PC-9 (cell line): ENCODE data around the gene KRT12. TPM values are rescaled to one million over a fixed set of nuclear protein-coding genes. Genes with fewer than 3 reads are reported as not detected.

Experiments
- BruUV-seq: library from RNA; stranded (reverse); fragments of 400-500 nt; replicated peaks from 2 replicates; lab custom pipeline; 2021; lab: Mats Ljungman, UMichigan
- CTCF ChIA-PET: fragments of 300-600 bp; sonication (Branson Sonifier 250); formaldehyde crosslinking; loops from one replicate; lab custom pipeline; 2022; ENCODE audit warnings: antibody characterized with exemption; lab: Charles Lee
- POLR2A ChIA-PET: fragments of 300-600 bp; sonication (Branson Sonifier 250); formaldehyde crosslinking; loops from one replicate; lab custom pipeline; 2022; ENCODE audit warnings: antibody characterized with exemption; ENCODE audit not compliant: unreplicated experiment; lab: Charles Lee
- DNase-seq, 2 experiments: peaks; one replicate each; pipeline versions ENCODE4 v3.0.0 to v3.0.0-alpha.2; 2015 to 2022; ENCODE audit warnings: mixed read lengths in 1 of 2
- H2AFZ ChIP-seq: fragments of 200-600 bp; sonication (generic); 2 replicates; pipeline ENCODE4 v1.8.1; 2017; ENCODE audit warnings: antibody characterized with exemption
- H3F3A ChIP-seq: fragments of 200-600 bp; sonication (generic); 2 replicates; pipeline ENCODE4 v1.8.1; 2017; ENCODE audit warnings: antibody characterized with exemption, mild to moderate bottlenecking, low read depth; ENCODE audit not compliant: insufficient read depth
- H3K27ac ChIP-seq: fragments of 200-600 bp; sonication (generic); 2 replicates; pipeline ENCODE4 v1.6.1; 2016; ENCODE audit warnings: mixed run types
- H3K27me3 ChIP-seq: fragments of 200-600 bp; sonication (generic); 2 replicates; pipeline ENCODE4 v1.6.1; 2016; ENCODE audit warnings: low read depth, mixed run types; ENCODE audit not compliant: insufficient read depth
- H3K36me3 ChIP-seq: fragments of 200-600 bp; sonication (generic); 2 replicates; pipeline ENCODE4 v1.6.1; 2016; ENCODE audit warnings: low read depth, mixed run types
- H3K4me1 ChIP-seq: fragments of 200-600 bp; sonication (generic); replicated peaks from 2 replicates; pipeline ENCODE4 v1.6.1; 2016; ENCODE audit warnings: mixed run types; ENCODE audit not compliant: insufficient read depth
- H3K4me2 ChIP-seq: fragments of 200-600 bp; sonication (generic); 2 replicates; pipeline ENCODE4 v1.6.1; 2017; ENCODE audit warnings: mixed run types
- H3K4me3 ChIP-seq: fragments of 200-600 bp; sonication (generic); 2 replicates; pipeline ENCODE4 v1.6.1; 2016; ENCODE audit warnings: mixed run types
- H3K79me2 ChIP-seq: fragments of 200-600 bp; sonication (generic); 2 replicates; pipeline ENCODE4 v1.6.1; 2017; ENCODE audit warnings: low read depth, mixed run types
- H3K9me2 ChIP-seq: fragments of 200-600 bp; sonication (generic); 2 replicates; pipeline ENCODE4 v1.8.1; 2017; ENCODE audit warnings: mild to moderate bottlenecking; ENCODE audit not compliant: insufficient read depth
- H3K9me3 ChIP-seq: fragments of 200-600 bp; sonication (generic); 2 replicates; pipeline ENCODE4 v1.8.1; 2016; ENCODE audit warnings: low read depth; ENCODE audit not compliant: insufficient read depth
- H4K20me1 ChIP-seq: fragments of 200-600 bp; sonication (generic); 2 replicates; pipeline ENCODE4 v1.8.1; 2017; ENCODE audit not compliant: insufficient read depth
- CTCF ChIP-seq: fragments of 200-600 bp; sonication (generic); conservative IDR thresholded peaks from 2 replicates; pipeline ENCODE4 v1.6.1; 2017; ENCODE audit warnings: mixed run types, antibody characterized with exemption, mild to moderate bottlenecking, moderate library complexity
- EZH2 ChIP-seq: fragments of 200-600 bp; sonication (generic); IDR thresholded peaks from 2 replicates; pipeline ENCODE4 v1.8.0; 2017; ENCODE audit warnings: antibody characterized with exemption, low read depth
- intact Hi-C: fragments of 100-400 bp; cut with micrococcal nuclease; formaldehyde crosslinking; loops from one replicate; pipeline ENCODE4 v1.10.0; 2022; ENCODE audit not compliant: unreplicated experiment
- total RNA-seq: library from RNA; stranded (reverse); gene quantifications from 2 replicates; pipeline ENCODE4 v1.2.3, GENCODE V29; 2021

Gene KRT12
- total RNA-seq, 1 experiment from 2014 or later, result not detected

GRCh38 chr17:40818343-40818732, 48.7 kb downstream of the KRT12 start:
- Histone ChIP-seq H3F3A (peaks cover 59% of the 10 kb centered on the region), H3K4me1 (peaks cover 25% of the 10 kb centered on the region), H3K9me3 (peaks cover 2% of the 10 kb centered on the region; the same call in 1 of the 2 replicates), H3K4me3 (peak overlapping the region; percentile 83), H2AFZ (peak overlapping the region; percentile 59), H3K27ac (peak overlapping the region; percentile 83), H3K4me2 (peak overlapping the region; percentile 80), H3K9me2 (no peaks in the 10 kb centered on the region), H3K79me2 (peaks cover 43% of the 10 kb centered on the region), H4K20me1 (no peaks in the 10 kb centered on the region), H3K36me3 (peaks cover 8% of the 10 kb centered on the region; the same call in 1 of the 2 replicates), H3K27me3 (no peaks in the 10 kb centered on the region)
- DNase-seq, result no peak
- TSS peak; percentile 77 for BruUV-seq
- POLR2A ChIA-PET, result interaction anchor here (0.5 to 1.1 kb wide), 11 partner anchors 33 to 1082 kb away, joined by 3 to 13 read pairs (median 5); partner anchors contain the start of genes EIF1 and FKBP10
- TF ChIP-seq EZH2 (no peak), CTCF (no peak)
- CTCF ChIA-PET, result interaction anchor here (0.5 to 0.7 kb wide), 3 partner anchors 700 to 860 kb away, joined by 3 to 6 read pairs (median 4); partner anchors contain the start of gene KRT15
- intact Hi-C loops, result loop anchor here (2.0 kb wide), 1 partner anchor 36 kb away; no protein-coding TSS in a partner anchor

- Histone ChIP-seq H4K20me1 (no peaks in the 10 kb centered on the region), H3K27ac (no peak overlapping the region), H3K27me3 (no peaks in the 10 kb centered on the region), H3K4me2 (peak overlapping the region; percentile 80), H2AFZ (no peak overlapping the region), H3K9me2 (no peaks in the 10 kb centered on the region), H3F3A (peaks cover 59% of the 10 kb centered on the region), H3K4me3 (peak overlapping the region; percentile 83; the same call in 1 of the 2 replicates), H3K79me2 (peaks cover 43% of the 10 kb centered on the region), H3K9me3 (no peaks in the 10 kb centered on the region), H3K36me3 (peaks cover 8% of the 10 kb centered on the region; the same call in 1 of the 2 replicates), H3K4me1 (peaks cover 25% of the 10 kb centered on the region)
- no TSS peak for BruUV-seq
- intact Hi-C loops, result no loop called here
- ChIA-PET POLR2A (no interaction called here), CTCF (no interaction called here)
- TF ChIP-seq EZH2 (no peak), CTCF (no peak)
- no peak for DNase-seq
Observed at GRCh38 chr17:40817103-40817682, 49.8 kb downstream of the KRT12 start.

- ChIA-PET POLR2A (no interaction called here), CTCF (no interaction called here)
- no peak for TF ChIP-seq EZH2
- no peak for TF ChIP-seq CTCF
Observed at GRCh38 chr17:40816569-40816968, 50.5 kb downstream of the KRT12 start.

More at GRCh38 chr17:40816569-40816968, 50.5 kb downstream of the KRT12 start:
- Histone ChIP-seq H3K27me3 (no peaks in the 10 kb centered on the region), H3K4me2 (no peak overlapping the region), H3K4me1 (peaks cover 26% of the 10 kb centered on the region), H3K36me3 (peaks cover 8% of the 10 kb centered on the region; the same call in 1 of the 2 replicates), H3K79me2 (peaks cover 42% of the 10 kb centered on the region), H4K20me1 (no peaks in the 10 kb centered on the region), H3K4me3 (no peak overlapping the region), H3K27ac (no peak overlapping the region), H3K9me3 (no peaks in the 10 kb centered on the region), H3F3A (peaks cover 59% of the 10 kb centered on the region), H3K9me2 (no peaks in the 10 kb centered on the region), H2AFZ (no peak overlapping the region)
- no peak for DNase-seq
- no TSS peak for BruUV-seq
- intact Hi-C loops, result no loop called here
